ENCODE measurements around the gene SYF2. TPM values are rescaled to one million over a fixed set of nuclear protein-coding genes. Genes with fewer than 3 reads are reported as not detected.
"Not testable (repeated sequence)": the region's sequence is repeated elsewhere in the genome, so short reads cannot be mapped to it uniquely, and the experiment has no call there.

The SYF2 gene
- total RNA-seq = 10 to 100 TPM; 46.5 to 51.0 TPM

DNA sequence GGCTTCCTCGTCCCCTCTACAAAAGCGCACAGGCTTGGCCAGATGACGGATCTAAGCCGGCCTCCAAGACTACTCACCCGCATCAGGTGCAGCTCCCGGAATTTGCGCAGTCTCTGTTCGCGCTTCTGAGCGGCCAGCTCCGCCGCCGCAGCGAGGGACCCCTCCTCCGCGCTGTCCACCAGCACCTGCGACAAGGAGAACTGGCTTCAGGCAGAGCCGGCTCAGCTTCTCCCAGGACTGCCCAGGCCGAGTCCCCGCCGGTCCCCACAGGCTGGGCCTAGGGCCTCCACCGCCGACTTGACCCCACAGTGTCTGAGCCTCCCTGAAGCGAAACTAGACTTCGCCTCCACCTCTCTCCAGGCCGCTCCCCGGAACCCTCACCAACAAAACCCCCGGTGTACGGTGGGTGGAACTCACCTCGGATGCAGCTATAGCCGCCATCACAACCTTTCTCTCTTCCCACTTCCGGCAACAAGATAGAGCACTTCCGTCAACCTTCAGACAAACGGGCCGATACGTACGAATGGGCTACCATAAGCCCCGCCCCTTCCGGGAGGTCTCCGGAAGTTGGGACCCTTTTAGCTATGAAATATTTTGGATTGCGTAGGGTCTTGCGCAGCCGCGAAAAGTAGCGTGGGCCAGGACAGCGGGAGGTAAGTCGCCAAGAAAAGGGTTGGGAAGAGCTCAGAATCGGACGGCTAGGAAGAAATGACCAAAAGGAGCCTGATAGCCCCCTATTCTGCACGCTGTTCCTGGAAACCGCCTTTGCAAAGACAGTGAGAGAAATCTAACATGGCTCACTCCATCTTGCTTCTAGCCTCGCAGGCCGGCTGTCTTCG lies at the start of gene SYF2:
SYF2 (minus strand) TSS at position 476 of the 839 bp plus-strand sequence; CDS start at position 441, 35 bp downstream.
- H3K9me3 ChIP-seq = no peaks in the 10 kb centered on the region
- H3K27me3 ChIP-seq (replicated peaks; ENCODE audit: insufficient read depth) = no peaks in the 10 kb centered on the region
- H3K27ac ChIP-seq = peak within 1 kb of the TSS; percentile 86
- intact Hi-C loops (cut with DNase I) = no loop called here
- peaks cover 6% of the 10 kb centered on the region for H3K4me1 ChIP-seq (replicated peaks)
- TF ChIP-seq POLR2A (IDR thresholded peaks at IDR 0.05) (peak; percentile 18), POLR2AphosphoS5 (IDR thresholded peaks at IDR 0.05) (peak; percentile 96)
- TF ChIP-seq, protein P1, sequence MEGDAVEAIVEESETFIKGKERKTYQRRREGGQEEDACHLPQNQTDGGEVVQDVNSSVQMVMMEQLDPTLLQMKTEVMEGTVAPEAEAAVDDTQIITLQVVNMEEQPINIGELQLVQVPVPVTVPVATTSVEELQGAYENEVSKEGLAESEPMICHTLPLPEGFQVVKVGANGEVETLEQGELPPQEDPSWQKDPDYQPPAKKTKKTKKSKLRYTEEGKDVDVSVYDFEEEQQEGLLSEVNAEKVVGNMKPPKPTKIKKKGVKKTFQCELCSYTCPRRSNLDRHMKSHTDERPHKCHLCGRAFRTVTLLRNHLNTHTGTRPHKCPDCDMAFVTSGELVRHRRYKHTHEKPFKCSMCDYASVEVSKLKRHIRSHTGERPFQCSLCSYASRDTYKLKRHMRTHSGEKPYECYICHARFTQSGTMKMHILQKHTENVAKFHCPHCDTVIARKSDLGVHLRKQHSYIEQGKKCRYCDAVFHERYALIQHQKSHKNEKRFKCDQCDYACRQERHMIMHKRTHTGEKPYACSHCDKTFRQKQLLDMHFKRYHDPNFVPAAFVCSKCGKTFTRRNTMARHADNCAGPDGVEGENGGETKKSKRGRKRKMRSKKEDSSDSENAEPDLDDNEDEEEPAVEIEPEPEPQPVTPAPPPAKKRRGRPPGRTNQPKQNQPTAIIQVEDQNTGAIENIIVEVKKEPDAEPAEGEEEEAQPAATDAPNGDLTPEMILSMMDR (IDR thresholded peaks at IDR 0.05) = peak in 1 of 4 experiments; percentile 9
- DNase-seq (ENCODE audit: low spot score) = peak; percentile 86
- H3K4me3 ChIP-seq = peak within 1 kb of the TSS; percentile 62 to 70
- under 1% methylated on average over 54 of the region's 54 CpGs for WGBS
- H3K36me3 ChIP-seq = peaks cover 0 to 9% of the 10 kb centered on the region in 2 donors

DNA sequence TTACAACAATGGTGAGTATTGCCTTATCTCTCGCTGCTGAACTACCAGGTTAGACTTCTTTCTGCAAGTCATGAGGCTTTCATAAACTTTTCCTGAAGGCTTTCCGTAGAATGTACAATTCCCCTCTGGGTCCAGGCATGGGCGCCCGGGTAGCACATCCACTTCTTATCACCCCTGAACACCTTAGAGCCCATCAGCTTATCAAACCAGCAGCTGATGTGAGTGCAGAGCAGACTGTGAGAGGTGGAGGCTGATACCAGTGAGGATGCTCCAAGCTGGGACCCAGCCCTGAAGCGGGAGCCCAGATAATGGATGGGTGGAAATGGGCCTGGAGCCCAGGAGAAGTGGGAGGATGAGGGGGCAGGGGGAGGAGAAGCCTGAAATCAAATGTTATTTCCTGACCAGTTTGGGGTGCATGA lies 47.4 kb upstream of the SYF2 start:
- 90% methylated on average over 4 of the region's 5 CpGs for WGBS
- H3K27me3 ChIP-seq (replicated peaks; ENCODE audit: insufficient read depth); H3K27ac ChIP-seq; DNase-seq (ENCODE audit: low spot score); H3K9me3 ChIP-seq; intact Hi-C loops (cut with DNase I); H3K4me1 ChIP-seq (replicated peaks); H3K36me3 ChIP-seq; H3K4me3 ChIP-seq: not testable (repeated sequence)

DNA sequence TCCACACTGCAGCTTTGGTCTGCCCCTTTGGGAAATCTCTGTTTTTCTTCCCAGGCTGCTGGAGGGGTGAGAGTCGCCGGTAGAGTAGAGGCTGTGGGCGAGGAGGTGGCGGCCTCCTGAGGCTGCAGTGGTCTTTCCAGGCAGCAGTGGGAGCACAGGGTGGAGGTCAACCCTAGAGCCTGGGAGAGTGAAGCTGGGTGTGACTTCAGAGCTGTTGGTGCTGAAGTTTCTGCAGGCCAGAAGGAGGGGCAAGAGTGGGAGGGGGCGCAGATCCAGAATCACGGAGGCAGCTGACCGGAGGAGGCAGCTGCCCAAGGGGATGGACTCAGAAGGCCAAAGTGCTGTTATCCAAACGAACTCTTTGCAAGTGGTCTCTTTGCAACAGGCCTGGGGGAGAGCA lies 46.5 kb upstream of the SYF2 start:
- H3K4me1 ChIP-seq (replicated peaks); H3K27ac ChIP-seq; H3K36me3 ChIP-seq; DNase-seq (ENCODE audit: low spot score); intact Hi-C loops (cut with DNase I); H3K4me3 ChIP-seq; H3K27me3 ChIP-seq (replicated peaks; ENCODE audit: insufficient read depth); H3K9me3 ChIP-seq: not testable (repeated sequence)
- 68% methylated on average over 5 of the region's 8 CpGs for WGBS

DNA sequence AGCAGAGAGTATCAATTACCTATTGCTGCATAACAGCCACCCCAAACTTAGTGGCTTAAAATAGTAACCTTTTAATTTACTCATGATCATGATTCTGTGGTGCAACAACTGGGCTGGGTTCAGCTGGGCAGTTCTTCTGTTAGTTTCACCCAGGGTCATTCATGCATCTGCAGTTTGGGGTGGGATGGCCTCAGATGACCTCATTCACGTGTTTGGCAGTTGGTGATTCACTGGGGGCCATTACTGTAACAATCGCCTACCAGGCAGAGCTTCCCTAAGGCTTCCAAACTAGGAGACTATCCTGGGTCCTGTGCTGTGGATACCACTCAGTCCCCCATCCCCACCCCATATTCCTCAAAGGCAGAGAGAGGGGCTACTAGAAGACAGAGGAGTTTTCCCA lies 46.1 kb upstream of the SYF2 start:
- intact Hi-C loops (cut with DNase I); H3K4me1 ChIP-seq (replicated peaks); H3K27me3 ChIP-seq (replicated peaks; ENCODE audit: insufficient read depth); H3K4me3 ChIP-seq; H3K27ac ChIP-seq; DNase-seq (ENCODE audit: low spot score); H3K9me3 ChIP-seq; H3K36me3 ChIP-seq: not testable (repeated sequence)
- WGBS = 60% methylated on average over 1 of the region's 2 CpGs

DNA sequence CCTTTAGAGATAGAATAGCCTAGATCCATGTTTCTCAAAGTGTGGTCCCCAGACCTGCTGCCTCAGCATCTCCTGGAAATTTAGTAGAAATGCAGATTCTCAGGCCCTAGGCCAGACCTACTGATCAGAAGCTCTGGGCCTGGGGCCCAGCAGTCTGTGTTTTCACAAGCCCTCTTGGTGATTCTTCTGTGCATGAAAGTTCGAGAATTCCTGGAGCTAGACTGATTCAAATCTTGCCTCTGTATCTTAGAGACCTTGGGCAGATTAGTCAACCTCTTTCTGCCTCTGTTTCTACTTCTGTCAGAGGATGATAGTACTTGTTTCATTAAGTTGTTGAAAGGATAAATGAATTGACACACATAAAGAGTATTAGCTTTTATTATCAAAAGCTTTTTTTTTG lies 45.0 kb upstream of the SYF2 start:
- intact Hi-C loops (cut with DNase I); H3K4me1 ChIP-seq (replicated peaks): not testable (repeated sequence)

DNA sequence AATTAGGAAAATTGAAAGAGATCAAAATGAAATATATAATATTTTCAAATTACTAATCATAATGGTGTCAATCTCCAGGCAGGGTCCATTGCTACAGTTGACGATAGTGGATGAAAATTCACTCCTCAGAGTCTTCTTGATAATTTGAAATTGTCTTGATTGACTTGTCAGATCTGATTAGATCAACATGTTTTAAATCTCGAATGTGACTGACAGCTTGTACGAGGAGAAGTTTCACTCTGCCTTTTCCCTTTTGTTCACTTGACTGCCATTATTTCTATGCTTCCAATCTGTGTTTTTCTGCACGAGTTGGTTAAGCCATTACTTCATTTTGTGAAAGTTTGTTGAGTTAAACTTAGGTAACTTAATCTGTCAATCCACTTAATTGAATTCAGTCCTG lies 43.3 kb upstream of the SYF2 start:
- H3K4me3 ChIP-seq; H3K4me1 ChIP-seq (replicated peaks); intact Hi-C loops (cut with DNase I); DNase-seq (ENCODE audit: low spot score); H3K36me3 ChIP-seq; H3K27me3 ChIP-seq (replicated peaks; ENCODE audit: insufficient read depth); H3K27ac ChIP-seq; H3K9me3 ChIP-seq: not testable (repeated sequence)
- WGBS = 81% methylated on average over 4 of the region's 4 CpGs

More for the DNA sequence above, 45.0 kb upstream of the SYF2 start:
- not testable (repeated sequence) for H3K4me3 ChIP-seq; H3K27ac ChIP-seq; H3K36me3 ChIP-seq; H3K9me3 ChIP-seq; DNase-seq (ENCODE audit: low spot score); H3K27me3 ChIP-seq (replicated peaks; ENCODE audit: insufficient read depth)
- 78% methylated on average over 1 of the region's 1 CpG for WGBS

DNA sequence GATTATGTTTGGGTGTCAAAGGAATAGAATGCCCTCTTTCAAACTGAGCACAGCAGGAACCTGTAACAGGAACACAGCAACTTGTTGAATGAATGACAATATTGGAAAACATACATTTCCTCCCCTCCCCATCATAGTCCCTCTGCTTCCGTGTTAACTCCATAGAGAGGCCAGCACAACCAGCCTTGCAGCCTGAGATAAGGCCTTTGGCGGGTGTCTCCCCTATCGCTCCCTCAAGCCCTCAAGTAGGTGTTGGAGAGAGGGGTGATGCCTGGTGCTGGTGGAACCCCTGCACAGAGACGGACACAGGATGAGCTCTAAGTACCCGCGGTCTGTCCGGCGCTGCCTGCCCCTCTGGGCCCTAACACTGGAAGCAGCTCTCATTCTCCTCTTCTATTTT lies 39.9 kb upstream of the SYF2 start, which contains the start of gene RHD:
RHD (plus strand) TSS at position 272 of the 400 bp plus-strand sequence; CDS start at position 311, 39 bp downstream.
- H3K4me1 ChIP-seq (replicated peaks); H3K27ac ChIP-seq; H3K9me3 ChIP-seq; H3K4me3 ChIP-seq; H3K36me3 ChIP-seq; DNase-seq (ENCODE audit: low spot score); intact Hi-C loops (cut with DNase I); H3K27me3 ChIP-seq (replicated peaks; ENCODE audit: insufficient read depth): not testable (repeated sequence)
- 91% methylated on average over 8 of the region's 8 CpGs for WGBS

DNA sequence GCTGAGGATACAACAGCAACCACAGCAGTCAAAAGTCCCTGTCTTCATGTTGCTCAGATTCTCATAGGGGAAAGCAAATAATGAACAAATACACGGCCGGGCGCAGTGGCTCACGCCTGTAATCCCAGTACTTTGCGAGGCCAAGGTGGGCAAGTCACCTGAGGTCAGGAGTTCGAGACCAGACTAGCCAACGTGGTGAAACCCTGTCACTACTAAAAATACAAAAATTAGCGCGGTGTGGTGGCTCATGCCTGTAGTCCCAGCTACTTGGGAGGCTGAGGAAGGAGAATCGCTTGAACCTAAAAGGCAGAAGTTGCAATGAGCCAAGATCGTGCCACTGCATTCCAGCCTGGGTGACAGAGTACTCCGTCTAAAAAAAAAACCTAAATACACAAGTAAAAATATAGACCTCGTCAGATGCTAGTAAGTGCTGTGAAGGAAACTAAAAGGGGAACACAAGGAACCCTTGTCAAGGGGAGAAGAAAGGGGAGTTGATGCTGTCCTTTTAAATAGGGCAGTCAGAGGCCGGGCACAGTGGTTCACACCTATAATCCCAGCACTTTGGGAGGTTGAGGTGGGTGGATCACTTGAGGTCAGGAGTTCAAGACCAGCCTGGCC lies 36.0 kb upstream of the SYF2 start:
- 39% methylated on average over 14 of the region's 14 CpGs for WGBS
- Histone ChIP-seq H3K27ac (peak overlapping the region; percentile 88 to 91), H3K4me3 (peak overlapping the region; percentile 42 to 49)
- H3K36me3 ChIP-seq; H3K4me1 ChIP-seq (replicated peaks); intact Hi-C loops (cut with DNase I); H3K9me3 ChIP-seq; H3K27me3 ChIP-seq (replicated peaks; ENCODE audit: insufficient read depth); DNase-seq (ENCODE audit: low spot score): not testable (repeated sequence)
